GM23338 (cell line): ENCODE results near the gene SLC12A7.
"Not testable (repeated sequence)": the region's sequence is repeated elsewhere in the genome, so short reads cannot be mapped to it uniquely, and the experiment has no call there.

Experiments
- CTCF ChIP-seq, 2 experiments: fragments of 200-600 bp in 1 of 2; sonication (generic) in 1 of 2; conservative IDR thresholded peaks; 2 replicates each; pipeline versions ENCODE4 v1.5.1 to v1.6.1; 2016 to 2017; ENCODE audit warnings: antibody characterized with exemption in 2 of 2, low read depth in 2 of 2, mild to moderate bottlenecking in 2 of 2, moderate library complexity in 1 of 2
- EZH2 ChIP-seq: fragments of 200-600 bp; sonication (generic); IDR thresholded peaks from one replicate; pipeline ENCODE4 v1.8.0; 2017; ENCODE audit warnings: antibody characterized with exemption, mild to moderate bottlenecking, low read depth; ENCODE audit not compliant: unreplicated experiment

GRCh38 chr5:1000831-1001230 lies 111.0 kb downstream of the SLC12A7 start:
- not testable (repeated sequence) for TF ChIP-seq CTCF (conservative IDR thresholded peaks at IDR 0.05; ENCODE audit: low read depth in 2 of 2); EZH2
